ENCODE measurements around the gene KCTD20.

Gene KCTD20

GRCh38 chr6:36491378-36491965, 48.7 kb downstream of the KCTD20 start:
- Histone ChIP-seq H3K27ac (replicated peaks; ENCODE audit: low read length) (no peak overlapping the region), H4K8ac (ENCODE audit: low read depth, low read length) (no peak overlapping the region), H3K79me1 (ENCODE audit: low read depth, low read length) (peaks cover 2% of the 10 kb centered on the region), H3K36me3 (replicated peaks in 1 of 2; ENCODE audit: control insufficient read depth in 2 of 2, insufficient read depth in 2 of 2, low read length in 2 of 2) (peaks cover 16 to 80% of the 10 kb centered on the region in 2 donors), H2BK5ac (ENCODE audit: low read length) (no peak overlapping the region), H2BK15ac (ENCODE audit: low read length) (no peak overlapping the region), H3K9me3 (replicated peaks in 1 of 2; ENCODE audit: control insufficient read depth in 2 of 2, insufficient read depth in 1 of 2, low read depth in 1 of 2, low read length in 2 of 2) (no peaks in the 10 kb centered on the region), H2BK120ac (ENCODE audit: low read depth, low read length) (no peak overlapping the region), H3K9ac (ENCODE audit: low read depth, low read length, poor library complexity) (no peak overlapping the region), H3K18ac (ENCODE audit: low read length) (no peak overlapping the region), H3K27me3 (ENCODE audit: control insufficient read depth in 3 of 3, insufficient read depth in 3 of 3, low read depth in 1 of 3, low read length in 3 of 3) (no peaks in the 10 kb centered on the region), H3K14ac (ENCODE audit: low read length) (no peak overlapping the region), H3K4ac (ENCODE audit: low read length) (no peak overlapping the region), H3K4me1 (ENCODE audit: control insufficient read depth in 2 of 2, insufficient read depth in 1 of 2, low read depth in 1 of 2, low read length in 2 of 2) (peaks cover 12 to 18% of the 10 kb centered on the region in 2 donors), H4K91ac (ENCODE audit: low read depth, low read length, poor library complexity) (no peak overlapping the region), H3K4me3 (ENCODE audit: low read length in 2 of 2) (no peak overlapping the region), H3K4me2 (ENCODE audit: insufficient read depth, low read length, poor library complexity, severe bottlenecking) (no peak overlapping the region), H2BK12ac (ENCODE audit: low read length) (no peak overlapping the region), H2AFZ (ENCODE audit: low read length) (no peak overlapping the region), H2AK5ac (ENCODE audit: low read depth, low read length) (no peak overlapping the region), H3K23ac (ENCODE audit: low read depth, low read length, poor library complexity) (no peak overlapping the region)
- no CpG with 5 or more reads among the region's 7 CpGs for WGBS, 2 donors (ENCODE audit: extremely low coverage in 2 of 2, insufficient read length in 2 of 2, insufficient replicate concordance in 1 of 2)
- DNase-seq (ENCODE audit: low spot score), result no peak

GRCh38 chr6:36492092-36492491, 49.3 kb downstream of the KCTD20 start:
- Histone ChIP-seq H3K4me3 (ENCODE audit: low read length in 2 of 2) (no peak overlapping the region), H3K36me3 (replicated peaks in 1 of 2; ENCODE audit: control insufficient read depth in 2 of 2, insufficient read depth in 2 of 2, low read length in 2 of 2) (peaks cover 13 to 80% of the 10 kb centered on the region in 2 donors), H3K9me3 (replicated peaks in 1 of 2; ENCODE audit: control insufficient read depth in 2 of 2, insufficient read depth in 1 of 2, low read depth in 1 of 2, low read length in 2 of 2) (no peaks in the 10 kb centered on the region), H2BK12ac (ENCODE audit: low read length) (no peak overlapping the region), H3K14ac (ENCODE audit: low read length) (no peak overlapping the region), H4K8ac (ENCODE audit: low read depth, low read length) (no peak overlapping the region), H3K23ac (ENCODE audit: low read depth, low read length, poor library complexity) (no peak overlapping the region), H2AFZ (ENCODE audit: low read length) (no peak overlapping the region), H2BK120ac (ENCODE audit: low read depth, low read length) (no peak overlapping the region), H3K4me1 (ENCODE audit: control insufficient read depth in 2 of 2, insufficient read depth in 1 of 2, low read depth in 1 of 2, low read length in 2 of 2) (peaks cover 12 to 18% of the 10 kb centered on the region in 2 donors), H3K79me1 (ENCODE audit: low read depth, low read length) (peaks cover 2% of the 10 kb centered on the region), H3K4ac (ENCODE audit: low read length) (no peak overlapping the region), H3K18ac (ENCODE audit: low read length) (no peak overlapping the region), H2BK15ac (ENCODE audit: low read length) (no peak overlapping the region), H3K27ac (replicated peaks; ENCODE audit: low read length) (no peak overlapping the region), H3K9ac (ENCODE audit: low read depth, low read length, poor library complexity) (no peak overlapping the region), H3K27me3 (ENCODE audit: control insufficient read depth in 3 of 3, insufficient read depth in 3 of 3, low read depth in 1 of 3, low read length in 3 of 3) (no peaks in the 10 kb centered on the region), H2AK5ac (ENCODE audit: low read depth, low read length) (no peak overlapping the region), H4K91ac (ENCODE audit: low read depth, low read length, poor library complexity) (no peak overlapping the region), H3K4me2 (ENCODE audit: insufficient read depth, low read length, poor library complexity, severe bottlenecking) (no peak overlapping the region), H2BK5ac (ENCODE audit: low read length) (no peak overlapping the region)
- WGBS, 2 donors (ENCODE audit: extremely low coverage in 2 of 2, insufficient read length in 2 of 2, insufficient replicate concordance in 1 of 2), result no CpG with 5 or more reads among the region's 4 CpGs
- no peak for DNase-seq (ENCODE audit: low spot score)

- H2BK5ac ChIP-seq (ENCODE audit: low read length), result no peak overlapping the region
- H2AFZ ChIP-seq (ENCODE audit: low read length), result no peak overlapping the region
- no peak overlapping the region for H2AK5ac ChIP-seq (ENCODE audit: low read depth, low read length)
- H3K4me3 ChIP-seq (ENCODE audit: low read length in 2 of 2), result no peak overlapping the region
- no peaks in the 10 kb centered on the region for H3K27me3 ChIP-seq (ENCODE audit: control insufficient read depth in 3 of 3, insufficient read depth in 3 of 3, low read depth in 1 of 3, low read length in 3 of 3)
- no peak overlapping the region for H2BK15ac ChIP-seq (ENCODE audit: low read length)
- H3K9me3 ChIP-seq (replicated peaks in 1 of 2; ENCODE audit: control insufficient read depth in 2 of 2, insufficient read depth in 1 of 2, low read depth in 1 of 2, low read length in 2 of 2), result no peaks in the 10 kb centered on the region
- peaks cover 2% of the 10 kb centered on the region for H3K79me1 ChIP-seq (ENCODE audit: low read depth, low read length)
- H3K4ac ChIP-seq (ENCODE audit: low read length), result no peak overlapping the region
- no peak overlapping the region for H3K23ac ChIP-seq (ENCODE audit: low read depth, low read length, poor library complexity)
- no peak for DNase-seq (ENCODE audit: low spot score)
- H3K27ac ChIP-seq (replicated peaks; ENCODE audit: low read length), result no peak overlapping the region
- peaks cover 14 to 80% of the 10 kb centered on the region in 2 donors for H3K36me3 ChIP-seq (replicated peaks in 1 of 2; ENCODE audit: control insufficient read depth in 2 of 2, insufficient read depth in 2 of 2, low read length in 2 of 2)
- no CpG with 5 or more reads among the region's 1 CpG for WGBS, 2 donors (ENCODE audit: extremely low coverage in 2 of 2, insufficient read length in 2 of 2, insufficient replicate concordance in 1 of 2)
- H4K91ac ChIP-seq (ENCODE audit: low read depth, low read length, poor library complexity), result no peak overlapping the region
- no peak overlapping the region for H4K8ac ChIP-seq (ENCODE audit: low read depth, low read length)
- H3K4me2 ChIP-seq (ENCODE audit: insufficient read depth, low read length, poor library complexity, severe bottlenecking), result no peak overlapping the region
- H3K14ac ChIP-seq (ENCODE audit: low read length), result no peak overlapping the region
- H3K9ac ChIP-seq (ENCODE audit: low read depth, low read length, poor library complexity), result no peak overlapping the region
- H2BK120ac ChIP-seq (ENCODE audit: low read depth, low read length), result no peak overlapping the region
- H3K18ac ChIP-seq (ENCODE audit: low read length), result no peak overlapping the region
- peaks cover 12 to 18% of the 10 kb centered on the region in 2 donors for H3K4me1 ChIP-seq (ENCODE audit: control insufficient read depth in 2 of 2, insufficient read depth in 1 of 2, low read depth in 1 of 2, low read length in 2 of 2)
- no peak overlapping the region for H2BK12ac ChIP-seq (ENCODE audit: low read length)
These were observed 49.8 kb downstream of the KCTD20 start for GRCh38 chr6:36492621-36493020.

- no peaks in the 10 kb centered on the region for H3K27me3 ChIP-seq (ENCODE audit: control insufficient read depth in 3 of 3, insufficient read depth in 3 of 3, low read depth in 1 of 3, low read length in 3 of 3)
- H4K91ac ChIP-seq (ENCODE audit: low read depth, low read length, poor library complexity), result no peak overlapping the region
- H3K4ac ChIP-seq (ENCODE audit: low read length), result no peak overlapping the region
- peaks cover 14 to 80% of the 10 kb centered on the region in 2 donors for H3K36me3 ChIP-seq (replicated peaks in 1 of 2; ENCODE audit: control insufficient read depth in 2 of 2, insufficient read depth in 2 of 2, low read length in 2 of 2)
- H3K23ac ChIP-seq (ENCODE audit: low read depth, low read length, poor library complexity), result no peak overlapping the region
- no peak for DNase-seq (ENCODE audit: low spot score)
- H3K9me3 ChIP-seq (replicated peaks in 1 of 2; ENCODE audit: control insufficient read depth in 2 of 2, insufficient read depth in 1 of 2, low read depth in 1 of 2, low read length in 2 of 2), result no peaks in the 10 kb centered on the region
- H3K18ac ChIP-seq (ENCODE audit: low read length), result peak overlapping the region; percentile 59
- H3K4me1 ChIP-seq (ENCODE audit: control insufficient read depth in 2 of 2, insufficient read depth in 1 of 2, low read depth in 1 of 2, low read length in 2 of 2), result peaks cover 12 to 18% of the 10 kb centered on the region in 2 donors
- peak overlapping the region; percentile 63 for H2BK12ac ChIP-seq (ENCODE audit: low read length)
- no peak overlapping the region for H2BK5ac ChIP-seq (ENCODE audit: low read length)
- peak overlapping the region; percentile 30 for H3K9ac ChIP-seq (ENCODE audit: low read depth, low read length, poor library complexity)
- no peak overlapping the region for H3K4me3 ChIP-seq (ENCODE audit: low read length in 2 of 2)
- no peak overlapping the region for H3K27ac ChIP-seq (replicated peaks; ENCODE audit: low read length)
- H2AK5ac ChIP-seq (ENCODE audit: low read depth, low read length), result no peak overlapping the region
- H3K4me2 ChIP-seq (ENCODE audit: insufficient read depth, low read length, poor library complexity, severe bottlenecking), result no peak overlapping the region
- H4K8ac ChIP-seq (ENCODE audit: low read depth, low read length), result no peak overlapping the region
- no peak overlapping the region for H3K14ac ChIP-seq (ENCODE audit: low read length)
- no CpG with 5 or more reads among the region's 6 CpGs for WGBS, 2 donors (ENCODE audit: extremely low coverage in 2 of 2, insufficient read length in 2 of 2, insufficient replicate concordance in 1 of 2)
- H2BK120ac ChIP-seq (ENCODE audit: low read depth, low read length), result no peak overlapping the region
- H3K79me1 ChIP-seq (ENCODE audit: low read depth, low read length), result peaks cover 2% of the 10 kb centered on the region
- H2AFZ ChIP-seq (ENCODE audit: low read length), result no peak overlapping the region
- no peak overlapping the region for H2BK15ac ChIP-seq (ENCODE audit: low read length)
These were observed 50.5 kb downstream of the KCTD20 start for GRCh38 chr6:36493319-36493718.
